Jurkat, Clone E6-1 (cell line): ENCODE data around the gene UBTF.

ENCODE experiments used
- DNase-seq: peaks from one replicate; pipeline ENCODE4 v3.0.0-alpha.2; 2011; ENCODE audit warnings: low read depth, low spot score
- H3K4me3 ChIP-seq: 2 replicates; pipeline ENCODE4 v1.5.1; 2011; ENCODE audit warnings: mild to moderate bottlenecking, low read length, control low read depth, moderate library complexity

UBTF gene

DNA sequence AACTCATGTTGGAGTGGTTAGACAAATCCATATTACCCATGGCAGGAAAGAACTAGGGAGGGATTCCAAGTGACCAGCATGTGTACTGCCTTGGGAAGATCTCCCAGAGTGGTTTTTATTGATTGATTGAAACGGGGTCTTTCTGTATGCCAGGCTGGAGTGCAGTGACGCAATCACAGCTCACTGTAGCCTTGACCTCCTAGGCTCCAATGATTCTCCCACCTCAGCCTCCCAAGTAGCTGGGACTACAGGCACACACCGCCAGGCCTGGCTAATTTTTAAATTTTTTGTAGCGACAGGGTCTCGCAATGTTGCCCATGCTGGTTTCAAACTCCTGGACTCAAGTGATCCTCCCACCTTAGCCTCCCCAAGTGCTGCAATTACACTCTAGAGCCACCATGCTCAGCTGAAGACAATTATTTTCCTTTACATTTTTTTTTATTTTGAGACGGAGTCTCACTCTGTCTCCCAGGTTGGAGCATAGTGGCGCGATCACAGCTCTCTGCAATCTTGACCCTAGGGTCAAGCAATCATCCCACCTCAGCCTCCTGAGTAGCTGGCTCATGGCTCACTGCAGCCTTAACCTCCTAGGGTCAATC, 35.2 kb downstream of the UBTF start:
- no peak overlapping the region for H3K4me3 ChIP-seq
- DNase-seq = no peak

DNA sequence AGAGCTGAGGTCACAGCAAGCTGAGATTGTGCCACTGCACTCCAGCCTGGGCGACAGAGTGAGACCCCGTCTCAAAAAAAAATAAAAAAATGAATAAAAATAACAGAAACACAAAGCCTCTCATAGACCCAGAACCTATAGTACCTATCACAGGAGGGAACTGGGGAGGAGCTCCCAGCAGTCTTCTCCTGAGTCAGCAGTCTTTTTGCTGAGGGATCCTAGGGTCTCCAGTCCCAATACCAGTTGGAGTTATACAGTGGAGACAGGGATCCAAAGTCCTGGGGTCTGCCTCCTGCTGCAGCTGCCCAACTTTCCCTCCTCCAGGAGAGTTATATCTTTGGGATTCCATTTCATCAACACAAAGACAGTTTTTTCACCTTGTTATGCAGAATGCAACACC, 36.5 kb downstream of the UBTF start:
- no peak overlapping the region for H3K4me3 ChIP-seq
- DNase-seq = no peak

DNA sequence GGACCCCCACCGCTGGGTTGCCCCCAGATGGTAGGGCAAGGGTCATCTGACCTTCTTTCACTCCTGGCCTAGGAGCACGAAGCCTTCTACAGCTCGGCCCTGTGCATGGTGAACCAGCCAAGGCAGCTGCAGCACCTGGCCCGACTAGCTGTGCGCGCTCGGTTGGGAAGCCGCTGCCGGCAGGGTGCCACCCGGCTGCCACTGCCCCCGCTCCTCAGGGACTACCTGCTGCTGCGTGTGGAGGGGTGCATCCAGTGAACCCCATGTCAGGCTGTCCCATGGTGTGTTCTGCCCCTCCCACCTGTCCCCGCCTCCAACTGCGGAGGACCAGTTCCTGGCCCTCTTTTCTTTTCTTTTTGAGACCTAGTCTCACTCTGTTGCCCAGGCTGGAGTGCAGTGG, 41.3 kb downstream of the UBTF start:
- no peak overlapping the region for H3K4me3 ChIP-seq
- no peak for DNase-seq

DNA sequence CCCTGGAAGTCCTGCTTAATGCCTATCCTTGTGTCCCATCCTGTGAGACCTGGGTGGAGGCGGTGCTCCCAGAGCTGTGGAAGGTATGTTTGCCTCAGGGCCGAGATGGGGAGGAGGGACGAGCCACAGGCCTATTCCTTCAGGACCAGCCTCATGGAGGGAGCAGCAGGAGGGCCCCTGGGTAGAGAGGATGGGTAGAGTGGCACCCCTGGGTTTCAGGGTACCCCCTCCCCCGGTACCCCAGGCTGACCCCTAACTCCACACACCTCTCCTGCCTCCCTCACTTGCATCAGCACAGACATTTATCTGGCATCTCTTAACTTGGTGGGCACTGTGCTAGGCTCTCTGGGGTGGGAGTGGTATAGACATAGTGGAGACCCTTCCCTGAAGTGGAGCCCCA, 41.8 kb downstream of the UBTF start:
- DNase-seq = no peak
- no peak overlapping the region for H3K4me3 ChIP-seq

DNA sequence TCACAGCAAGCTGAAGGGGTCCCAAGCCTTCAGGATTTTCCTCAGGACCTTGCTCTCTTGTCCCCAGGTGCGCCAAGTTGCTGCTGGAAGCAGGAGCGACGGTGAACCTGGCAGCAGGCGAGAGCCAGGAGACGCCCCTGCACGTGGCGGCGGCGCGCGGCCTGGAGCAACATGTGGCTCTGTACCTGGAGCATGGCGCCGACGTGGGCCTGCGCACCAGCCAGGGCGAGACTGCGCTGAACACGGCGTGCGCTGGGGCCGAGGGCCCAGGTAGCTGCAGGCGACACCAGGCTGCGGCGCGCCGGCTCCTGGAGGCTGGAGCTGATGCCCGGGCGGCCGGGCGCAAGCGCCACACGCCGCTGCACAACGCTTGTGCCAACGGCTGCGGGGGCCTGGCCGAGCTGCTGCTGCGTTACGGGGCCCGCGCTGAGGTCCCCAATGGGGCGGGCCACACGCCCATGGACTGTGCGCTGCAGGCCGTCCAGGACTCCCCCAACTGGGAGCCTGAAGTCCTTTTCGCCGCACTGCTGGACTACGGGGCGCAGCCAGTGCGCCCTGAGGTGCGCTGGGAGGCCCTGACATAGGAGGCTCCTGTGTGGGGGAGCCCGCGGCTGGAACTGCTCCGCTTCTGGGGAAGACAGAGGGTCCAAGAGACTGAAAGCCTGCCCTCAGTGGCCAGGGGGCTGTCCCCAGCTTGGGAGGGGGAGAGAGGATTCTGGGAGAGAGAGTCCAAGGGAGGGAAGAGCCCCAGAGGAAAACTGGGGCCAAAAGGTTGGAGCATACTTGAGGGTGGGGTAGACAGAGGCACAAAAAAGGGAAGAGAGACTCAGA, 42.6 kb downstream of the UBTF start:
- no peak for DNase-seq
- no peak overlapping the region for H3K4me3 ChIP-seq

DNA sequence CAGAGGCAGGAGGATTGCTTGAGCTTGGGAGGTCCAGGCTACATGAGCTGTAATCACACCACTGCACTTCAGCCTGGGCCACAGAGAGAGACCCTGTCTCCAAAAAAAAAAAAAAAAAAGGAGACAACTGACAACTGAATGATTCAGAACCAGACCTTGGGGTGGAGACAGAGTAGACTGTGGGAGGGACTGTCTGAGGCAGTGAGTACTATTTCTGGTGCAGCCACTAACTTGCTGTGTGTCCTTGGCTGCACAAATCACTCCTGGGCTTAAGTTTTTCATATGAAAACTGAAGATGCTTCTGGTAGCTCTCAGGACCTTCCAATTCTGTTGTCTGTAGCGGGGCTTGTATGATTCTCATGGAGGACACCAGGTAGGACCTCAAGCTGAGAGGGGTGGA, 43.2 kb downstream of the UBTF start:
- no peak overlapping the region for H3K4me3 ChIP-seq
- DNase-seq = no peak

DNA sequence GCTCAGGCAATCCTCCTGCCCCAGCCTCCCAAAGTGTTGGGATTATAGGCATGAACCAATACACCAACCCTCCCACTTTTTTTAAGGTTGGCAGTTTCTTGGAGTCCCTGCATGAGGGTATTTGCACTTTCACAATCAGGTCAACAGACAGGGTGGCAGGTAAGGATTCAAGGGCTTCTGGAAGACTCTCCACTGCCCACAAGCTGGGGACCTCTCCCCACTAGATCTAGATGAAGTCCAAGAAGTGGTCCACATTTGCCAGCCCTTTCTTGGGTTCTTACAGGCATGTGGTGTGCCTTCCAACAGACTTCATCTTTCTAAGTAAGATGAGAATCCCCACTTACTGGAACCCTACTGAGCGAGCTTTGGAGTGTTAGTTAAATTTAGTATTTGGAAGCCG, 45.0 kb downstream of the UBTF start:
- H3K4me3 ChIP-seq = no peak overlapping the region
- no peak for DNase-seq

DNA sequence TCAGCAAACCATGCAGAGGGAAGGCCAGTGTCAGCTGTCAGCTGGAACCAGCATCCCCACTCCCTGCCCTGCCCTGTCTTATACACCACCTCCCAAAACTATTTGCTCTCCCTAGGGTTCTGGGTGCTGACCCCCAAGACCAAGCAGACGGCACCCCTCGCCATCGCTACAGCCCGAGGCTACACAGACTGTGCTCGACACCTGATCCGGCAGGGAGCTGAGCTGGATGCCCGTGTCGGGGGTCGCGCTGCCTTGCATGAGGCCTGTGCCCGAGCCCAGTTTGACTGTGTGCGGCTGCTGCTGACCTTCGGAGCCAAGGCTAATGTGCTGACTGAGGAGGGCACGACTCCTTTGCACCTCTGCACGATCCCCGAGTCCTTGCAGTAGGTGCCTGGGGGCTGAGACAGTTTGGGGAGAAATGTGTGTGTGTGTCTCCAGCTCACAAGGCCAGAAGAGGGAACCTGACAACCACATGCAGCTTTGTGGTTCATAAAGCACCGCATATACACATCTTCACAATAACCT, 47.5 kb downstream of the UBTF start:
- no peak overlapping the region for H3K4me3 ChIP-seq
- no peak for DNase-seq

DNA sequence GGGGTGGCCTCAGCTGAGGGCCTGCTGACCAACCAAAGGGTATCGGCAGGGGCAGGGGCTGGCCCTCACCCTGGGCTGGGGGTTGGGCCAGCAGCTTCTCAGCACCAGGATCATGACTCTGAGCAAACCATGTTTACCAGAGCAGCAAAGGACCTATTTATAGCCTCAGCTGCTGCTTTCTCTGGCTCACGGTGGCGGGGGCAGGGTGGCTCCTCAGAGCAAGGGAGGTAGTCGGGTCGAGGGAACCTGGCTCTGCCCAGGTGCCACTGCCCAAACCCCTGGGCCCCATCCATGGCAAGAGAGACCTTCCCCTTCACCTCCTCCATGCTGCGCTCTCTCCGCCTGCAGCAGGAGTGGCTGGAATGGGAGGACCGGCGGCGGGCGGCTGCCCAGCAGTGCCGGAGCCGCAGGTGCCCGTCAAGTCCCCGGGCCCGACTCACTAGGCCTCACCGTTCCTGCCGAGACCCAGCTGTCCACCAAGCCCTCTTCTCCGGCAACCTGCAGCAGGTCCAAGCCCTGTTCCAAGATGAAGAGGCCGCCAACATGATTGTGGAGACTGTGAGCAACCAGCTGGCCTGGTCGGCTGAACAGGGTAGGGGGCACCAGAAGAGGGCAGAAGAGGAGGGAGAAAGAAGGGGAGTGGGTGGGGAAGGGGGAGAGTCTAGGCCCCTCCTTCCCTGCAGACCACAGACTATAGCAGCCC, 48.8 kb downstream of the UBTF start, which contains the start of gene ASB16:
Gene ASB16 (plus strand): TSS at position 206 of the 703 bp plus-strand sequence. CDS start 86 bp downstream, at position 292.
- DNase-seq = no peak
- H3K4me3 ChIP-seq = no peak within 1 kb of the TSS

DNA sequence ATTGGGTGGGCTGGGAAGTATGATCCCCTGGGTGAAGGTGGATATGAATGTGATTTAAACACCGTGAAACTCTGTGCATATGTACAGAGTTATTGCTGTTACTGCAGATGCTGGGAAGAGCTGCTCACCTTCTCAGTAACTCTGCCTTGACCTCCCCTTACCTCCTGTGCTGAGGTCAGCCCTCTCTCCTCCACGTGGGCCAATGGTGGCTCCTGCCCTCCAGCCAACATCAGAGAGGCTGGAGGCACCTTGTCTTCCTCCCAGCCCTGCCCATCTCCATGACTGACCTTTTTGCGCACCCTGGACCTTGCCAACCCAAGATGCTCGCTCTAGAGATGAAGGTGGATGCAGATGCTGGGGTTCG, 49.4 kb downstream of the UBTF start:
- DNase-seq = no peak
- no peak overlapping the region for H3K4me3 ChIP-seq

DNA sequence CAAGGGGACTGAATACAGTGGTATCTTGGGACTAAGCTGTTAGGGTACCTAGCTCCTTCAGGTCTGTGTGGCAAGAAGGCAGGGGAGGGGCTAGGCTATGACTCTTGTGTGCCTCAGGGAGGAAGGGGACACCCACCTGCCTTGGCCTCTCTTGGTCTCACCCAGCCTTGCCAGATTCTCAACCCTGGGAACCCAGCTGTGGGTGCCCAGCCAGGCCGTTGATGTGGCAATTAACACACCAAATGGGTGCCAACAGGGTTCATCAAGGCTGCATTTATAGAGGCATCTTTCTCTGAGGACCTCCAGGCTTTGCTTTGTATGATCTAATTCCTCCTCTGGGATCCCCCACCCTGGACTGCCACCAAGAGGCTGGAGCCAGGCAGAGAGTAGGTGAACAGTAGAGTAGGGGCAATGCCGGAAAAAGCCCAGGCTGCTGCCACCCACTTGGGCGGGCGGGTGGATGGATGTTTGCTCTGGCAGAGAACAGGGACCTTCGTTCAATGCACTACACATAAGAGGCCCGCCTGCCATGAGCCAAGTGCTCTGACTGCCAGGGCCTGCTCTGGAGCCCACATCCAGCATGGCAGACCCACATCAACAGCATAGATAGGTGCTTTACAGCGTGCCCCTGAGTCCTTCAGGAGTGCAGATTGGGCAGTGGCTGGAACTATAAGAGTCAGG, 52.2 kb downstream of the UBTF start:
- DNase-seq = no peak
- H3K4me3 ChIP-seq = no peak overlapping the region

DNA sequence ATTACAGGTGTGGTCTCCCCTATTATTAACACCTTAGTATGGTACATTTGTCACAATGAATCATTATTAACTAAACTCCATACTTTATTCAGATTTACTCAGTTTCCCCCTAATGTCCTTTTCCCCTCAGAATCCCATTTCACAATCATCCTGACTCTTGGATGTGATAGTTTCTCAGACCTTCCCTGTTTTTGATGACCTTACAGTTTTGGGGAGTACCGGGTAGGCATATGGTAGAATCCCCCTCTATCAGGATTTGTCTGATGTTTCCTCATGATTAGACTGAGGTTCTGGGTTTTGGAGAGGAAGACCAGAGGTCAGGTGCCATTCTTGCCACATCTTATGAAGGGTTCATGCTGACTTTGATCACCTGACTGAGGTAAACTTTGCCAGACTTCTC, 55.0 kb downstream of the UBTF start:
- no peak overlapping the region for H3K4me3 ChIP-seq
- no peak for DNase-seq

DNA sequence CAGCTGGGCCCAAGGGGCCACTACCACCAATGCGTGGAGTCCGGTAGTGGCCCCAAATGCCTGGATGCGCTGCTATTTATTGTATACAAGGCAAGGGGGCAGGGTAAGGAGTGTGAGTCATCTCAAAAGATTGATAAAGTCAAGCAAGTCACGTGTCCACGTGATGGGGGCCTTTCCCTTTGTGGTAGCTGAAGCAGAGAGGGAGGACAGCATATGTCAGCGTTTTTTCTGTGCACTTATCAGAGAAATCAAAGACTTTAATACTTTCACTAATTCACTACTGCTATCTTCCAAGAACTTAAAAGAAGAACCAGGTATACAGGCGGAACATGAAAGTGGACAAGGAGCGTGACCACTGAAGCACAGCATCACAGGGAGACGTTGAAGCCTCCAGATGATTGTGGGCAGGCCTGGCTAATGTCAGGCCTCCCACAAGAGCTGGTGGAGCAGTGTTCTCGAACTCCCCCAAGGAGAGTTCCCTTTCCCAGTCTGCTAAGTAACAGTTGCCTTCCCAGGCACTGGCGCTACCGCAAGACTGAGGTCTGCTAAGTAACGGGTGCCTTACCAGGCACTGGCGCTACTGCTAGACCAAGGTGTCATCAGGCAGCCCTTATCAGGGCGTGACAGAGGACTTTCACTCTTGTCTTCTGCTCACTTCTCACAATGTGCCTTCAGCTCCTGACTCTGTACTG, 59.8 kb downstream of the UBTF start:
- no peak for DNase-seq
- no peak overlapping the region for H3K4me3 ChIP-seq

DNA sequence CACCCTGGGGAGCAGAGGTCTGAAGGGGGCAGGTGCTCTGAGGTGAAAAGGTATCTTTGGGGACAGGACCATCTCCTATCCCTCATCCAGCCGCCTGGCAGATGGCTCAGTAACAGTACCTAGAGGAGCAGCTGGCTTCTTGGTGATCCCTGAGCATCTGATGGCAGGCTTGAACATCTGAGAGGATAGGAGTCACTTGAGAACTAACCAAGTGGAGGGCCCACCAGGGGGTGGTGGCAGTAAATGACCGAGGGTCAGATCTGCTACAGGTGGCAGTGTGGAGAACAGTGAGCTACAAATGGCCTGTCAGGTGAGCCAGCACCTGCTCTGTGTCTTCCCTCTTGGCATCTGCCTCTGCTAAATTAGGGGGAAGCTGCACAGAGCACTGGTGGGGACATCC, 64.0 kb downstream of the UBTF start:
- no peak overlapping the region for H3K4me3 ChIP-seq
- no peak for DNase-seq
